COR-L47 (cell line): Measurements from ENCODE around the gene PGLYRP2.
"Not testable (repeated sequence)": the region's sequence is repeated elsewhere in the genome, so short reads cannot be mapped to it uniquely, and the experiment has no call there.

Experiments
- DNase-seq: peaks from one replicate; lab custom pipeline; 2025; lab: John Stamatoyannopoulos, UW

Gene PGLYRP2, protein sequence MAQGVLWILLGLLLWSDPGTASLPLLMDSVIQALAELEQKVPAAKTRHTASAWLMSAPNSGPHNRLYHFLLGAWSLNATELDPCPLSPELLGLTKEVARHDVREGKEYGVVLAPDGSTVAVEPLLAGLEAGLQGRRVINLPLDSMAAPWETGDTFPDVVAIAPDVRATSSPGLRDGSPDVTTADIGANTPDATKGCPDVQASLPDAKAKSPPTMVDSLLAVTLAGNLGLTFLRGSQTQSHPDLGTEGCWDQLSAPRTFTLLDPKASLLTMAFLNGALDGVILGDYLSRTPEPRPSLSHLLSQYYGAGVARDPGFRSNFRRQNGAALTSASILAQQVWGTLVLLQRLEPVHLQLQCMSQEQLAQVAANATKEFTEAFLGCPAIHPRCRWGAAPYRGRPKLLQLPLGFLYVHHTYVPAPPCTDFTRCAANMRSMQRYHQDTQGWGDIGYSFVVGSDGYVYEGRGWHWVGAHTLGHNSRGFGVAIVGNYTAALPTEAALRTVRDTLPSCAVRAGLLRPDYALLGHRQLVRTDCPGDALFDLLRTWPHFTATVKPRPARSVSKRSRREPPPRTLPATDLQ

DNA sequence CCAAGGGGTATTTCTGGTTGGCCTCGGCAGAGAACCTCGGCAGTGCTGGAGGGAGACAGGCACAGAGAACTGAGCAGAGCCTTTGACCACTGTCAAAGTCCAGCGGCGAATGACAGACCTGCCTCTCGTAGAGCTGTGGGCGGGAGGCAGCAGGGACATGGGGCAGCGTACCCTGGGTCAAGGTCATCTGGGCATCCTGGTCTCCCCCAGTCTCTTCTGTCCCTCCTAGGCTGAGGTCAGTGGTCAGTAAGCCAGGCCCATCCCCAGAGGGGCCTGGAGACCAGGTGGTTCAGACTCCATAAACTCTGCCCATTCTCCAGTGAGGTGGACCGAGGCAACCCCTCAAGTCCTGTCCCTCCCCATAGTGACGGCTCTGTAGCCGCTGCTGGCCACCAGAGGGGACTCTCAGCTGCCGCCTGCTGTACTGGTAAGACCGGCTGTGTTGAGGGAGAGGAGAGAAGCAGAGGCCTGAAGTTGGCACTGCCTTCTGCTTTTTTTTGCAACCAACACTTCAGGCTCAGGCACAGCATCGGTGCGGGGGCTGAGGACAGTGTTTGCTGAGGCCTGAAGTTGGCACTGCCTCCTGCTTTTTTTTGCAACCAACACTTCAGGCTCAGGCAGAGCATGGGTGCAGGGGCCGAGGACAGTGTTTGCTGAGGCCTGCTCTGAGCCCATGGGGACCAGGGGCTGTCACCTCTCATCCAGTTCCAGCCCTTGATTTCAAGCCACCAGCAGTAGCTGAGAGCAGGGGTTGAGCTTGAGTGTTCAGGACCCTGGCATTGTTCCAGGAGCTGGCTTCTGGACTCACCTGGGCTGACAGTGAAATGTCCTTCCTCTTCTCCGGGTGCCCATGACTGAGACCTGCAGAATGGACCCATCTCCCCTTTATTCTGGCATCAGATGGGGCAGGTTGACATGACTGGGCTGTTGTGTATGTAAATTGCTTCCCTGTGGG lies at the start of gene PGLYRP2:
PGLYRP2 (minus strand) TSS at position 111 of the 955 bp plus-strand sequence. CDS start 130 bp downstream, outside the sequence.
- DNase-seq, result no peak

DNA sequence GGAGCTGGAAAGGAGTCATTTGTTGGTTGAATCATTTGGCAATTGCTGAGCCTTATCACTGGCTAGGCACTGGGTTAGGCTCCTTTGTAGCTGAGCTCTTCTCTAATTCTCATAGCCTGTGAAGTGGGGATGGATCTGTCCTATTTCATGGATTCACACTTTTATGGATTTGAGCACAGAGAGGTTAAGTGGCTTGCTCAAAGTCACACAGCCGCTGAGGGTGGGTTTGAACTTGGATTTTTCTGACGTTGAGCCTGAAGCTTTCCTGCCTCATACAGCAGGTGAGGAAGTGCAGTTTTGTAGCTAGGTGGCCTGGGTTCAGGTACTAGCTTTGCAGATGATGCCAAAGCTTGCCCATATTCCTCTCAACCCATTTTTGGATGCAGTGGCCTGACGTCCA lies 48.4 kb upstream of the PGLYRP2 start:
- no peak for DNase-seq

DNA sequence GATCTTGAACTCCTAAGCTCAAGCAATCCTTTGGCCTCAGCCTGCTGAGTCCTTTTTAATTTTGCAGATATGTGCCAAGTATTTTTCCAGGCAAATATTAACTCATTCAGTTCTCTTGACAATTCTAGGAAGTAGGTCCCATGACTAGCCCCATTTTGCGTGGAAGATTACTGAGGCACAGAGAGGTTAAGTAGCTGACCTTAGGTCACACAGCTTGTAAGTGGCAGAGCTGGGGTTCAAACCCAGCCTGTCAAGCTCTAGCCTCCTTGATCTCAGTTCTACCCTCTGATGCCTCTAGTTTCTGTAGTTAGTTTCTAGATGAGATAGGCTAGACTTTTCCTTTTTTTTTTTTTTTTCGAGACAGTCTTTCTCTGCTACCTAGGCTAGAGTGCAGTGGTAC lies 47.1 kb upstream of the PGLYRP2 start:
- DNase-seq, result no peak

DNA sequence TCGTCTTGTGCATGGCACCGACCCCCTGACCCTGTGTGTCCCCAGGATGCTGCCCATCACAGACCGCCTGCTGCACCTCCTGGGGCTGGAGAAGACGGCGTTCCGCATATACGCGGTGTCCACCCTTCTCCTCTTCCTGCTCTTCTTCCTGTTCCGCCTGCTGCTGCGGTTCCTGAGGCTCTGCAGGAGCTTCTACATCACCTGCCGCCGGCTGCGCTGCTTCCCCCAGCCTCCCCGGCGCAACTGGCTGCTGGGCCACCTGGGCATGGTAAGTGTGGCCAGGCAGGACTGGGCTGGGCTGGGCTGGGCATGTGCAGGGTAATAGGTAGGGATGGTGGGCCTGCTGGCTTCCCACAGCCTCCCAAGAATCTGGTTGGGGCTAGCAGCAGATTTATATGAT lies 46.0 kb upstream of the PGLYRP2 start:
- no peak for DNase-seq

DNA sequence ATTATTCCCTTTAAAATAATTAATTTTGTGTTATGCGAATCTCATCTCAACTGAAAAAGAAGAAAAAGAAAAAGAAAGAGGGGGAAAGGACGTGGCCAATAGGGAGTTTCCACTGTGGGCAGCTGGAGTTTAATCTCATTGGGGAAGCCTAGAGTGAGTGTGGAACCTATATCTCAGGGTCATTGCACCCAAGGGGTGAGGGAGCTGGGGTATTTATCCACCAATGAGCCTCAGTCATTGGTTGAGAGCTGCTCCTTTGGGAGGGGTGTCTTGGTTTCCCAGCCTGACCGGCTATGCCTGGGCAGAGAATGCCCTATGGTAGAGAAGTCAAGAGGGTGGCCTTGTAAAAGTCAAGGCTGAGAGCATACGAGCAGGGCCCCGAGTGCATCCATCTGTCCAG lies 45.5 kb upstream of the PGLYRP2 start:
- DNase-seq, result no peak

DNA sequence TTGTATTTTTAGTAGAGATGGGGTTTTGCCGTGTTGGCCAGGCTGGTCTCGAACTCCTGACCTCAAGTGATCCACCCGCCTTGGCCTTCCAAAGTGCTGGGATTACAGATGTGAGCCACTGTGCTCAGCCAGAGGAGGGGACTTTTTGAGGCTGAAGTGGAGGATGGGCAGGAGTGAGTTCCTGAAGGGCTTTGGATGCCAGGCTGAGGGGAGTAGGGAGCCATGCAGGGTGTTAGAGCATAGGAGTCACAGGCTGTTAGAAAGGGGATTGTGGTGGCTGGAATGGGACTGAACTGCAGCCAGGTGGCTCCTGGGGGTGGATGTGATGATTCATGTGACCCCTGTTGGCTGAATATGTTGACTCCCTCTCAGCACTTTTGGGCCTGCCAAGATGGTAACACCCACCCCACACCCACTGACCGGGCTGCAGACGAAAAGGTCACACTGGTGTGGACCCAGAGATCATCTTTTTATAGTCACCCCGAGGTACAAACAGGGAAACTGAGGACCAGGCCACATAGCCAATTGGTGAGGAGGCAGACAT lies 40.2 kb upstream of the PGLYRP2 start:
- no peak for DNase-seq

DNA sequence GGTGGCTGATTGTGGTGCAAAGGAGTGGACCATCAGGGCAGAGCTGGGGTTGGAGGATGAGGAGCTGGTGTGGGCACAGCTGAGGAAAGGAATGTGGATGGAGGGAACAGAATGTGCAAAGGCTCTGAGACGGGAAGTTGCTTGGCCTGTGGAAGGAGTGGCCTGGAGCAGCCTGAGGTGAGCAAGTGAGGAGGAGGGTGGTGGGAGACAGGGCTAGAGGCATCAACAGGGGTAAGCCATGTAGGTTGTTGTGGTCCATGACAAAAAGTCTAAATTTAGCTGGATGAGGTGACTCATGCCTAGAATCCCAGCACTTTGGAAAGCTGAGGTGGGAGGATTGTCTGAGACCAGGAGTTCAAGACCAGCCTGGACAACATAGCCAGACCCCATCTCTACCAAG lies 38.5 kb upstream of the PGLYRP2 start:
- no peak for DNase-seq

DNA sequence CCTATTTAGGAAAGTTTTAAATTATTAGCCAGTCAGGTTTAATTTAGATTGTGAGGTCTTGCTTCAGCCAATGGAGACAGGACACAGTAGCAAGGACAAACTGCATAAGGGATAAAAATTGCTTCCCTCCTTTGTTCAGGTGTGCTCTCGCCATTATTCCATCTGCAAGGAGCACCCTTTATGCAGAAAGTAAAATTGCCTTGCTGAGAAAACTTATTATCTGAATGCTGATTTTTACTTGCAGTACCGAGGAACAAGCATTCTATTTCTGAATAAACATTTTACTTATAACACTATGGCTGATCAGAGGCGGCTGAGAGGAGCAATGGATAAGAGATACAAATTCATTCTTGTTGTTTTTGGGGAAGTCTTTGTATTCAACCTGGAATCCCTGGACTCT lies 37.1 kb upstream of the PGLYRP2 start:
- no peak for DNase-seq

DNA sequence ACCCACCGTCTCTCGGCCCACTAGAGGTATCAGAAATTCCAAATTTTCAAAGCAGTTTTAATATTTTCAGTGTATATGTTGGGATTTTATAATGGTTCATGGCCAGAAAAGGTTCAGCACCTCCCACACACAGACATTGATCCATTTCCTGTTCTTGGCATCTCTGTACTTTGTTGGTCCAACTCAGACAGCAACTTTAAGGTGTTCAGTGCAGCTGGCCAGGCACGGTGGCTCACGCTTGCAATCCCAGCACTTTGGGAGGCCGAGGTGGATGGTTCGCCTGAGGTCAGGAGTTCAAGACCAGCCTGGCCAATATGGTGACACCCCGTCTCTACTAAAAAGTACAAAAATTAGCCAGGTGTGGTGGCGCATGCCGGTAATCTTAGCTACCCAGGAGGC lies 35.9 kb upstream of the PGLYRP2 start:
- DNase-seq, result not testable (repeated sequence)

DNA sequence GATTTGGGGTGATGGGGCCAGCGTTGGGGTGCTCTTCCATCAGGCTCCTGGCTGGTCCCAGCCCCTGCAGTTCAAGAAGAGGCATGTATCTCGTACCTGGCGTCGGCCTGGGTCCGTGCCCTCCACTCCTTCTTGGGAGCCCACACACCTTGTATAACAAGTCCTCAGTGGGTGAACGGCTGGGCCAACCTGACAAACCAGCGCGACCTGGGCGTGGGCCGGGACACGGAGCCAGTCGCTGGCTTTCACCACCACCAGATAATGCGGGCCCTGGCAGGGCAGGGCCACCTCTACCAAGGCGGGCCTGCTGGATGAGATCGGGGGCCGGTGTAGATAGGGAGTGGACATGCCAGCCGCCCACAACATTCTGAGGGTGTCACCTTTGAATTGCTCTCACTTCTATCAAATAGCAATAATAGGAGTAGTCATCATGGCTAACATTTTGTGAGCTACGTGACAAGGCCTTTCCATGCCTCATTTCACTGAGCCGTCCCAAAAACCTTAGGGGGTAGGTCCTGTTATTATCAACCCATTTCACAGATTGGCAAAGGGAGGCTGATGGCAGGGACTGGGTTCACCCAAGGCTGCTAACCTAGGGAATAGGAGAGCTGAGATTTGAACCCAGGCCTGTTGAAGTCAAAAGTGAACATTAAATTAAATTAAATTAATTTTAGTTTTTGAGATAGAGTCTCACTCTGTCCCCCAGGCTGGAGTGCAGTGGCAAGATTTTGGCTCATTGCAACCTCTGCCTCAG lies 32.5 kb upstream of the PGLYRP2 start:
- DNase-seq, result no peak

DNA sequence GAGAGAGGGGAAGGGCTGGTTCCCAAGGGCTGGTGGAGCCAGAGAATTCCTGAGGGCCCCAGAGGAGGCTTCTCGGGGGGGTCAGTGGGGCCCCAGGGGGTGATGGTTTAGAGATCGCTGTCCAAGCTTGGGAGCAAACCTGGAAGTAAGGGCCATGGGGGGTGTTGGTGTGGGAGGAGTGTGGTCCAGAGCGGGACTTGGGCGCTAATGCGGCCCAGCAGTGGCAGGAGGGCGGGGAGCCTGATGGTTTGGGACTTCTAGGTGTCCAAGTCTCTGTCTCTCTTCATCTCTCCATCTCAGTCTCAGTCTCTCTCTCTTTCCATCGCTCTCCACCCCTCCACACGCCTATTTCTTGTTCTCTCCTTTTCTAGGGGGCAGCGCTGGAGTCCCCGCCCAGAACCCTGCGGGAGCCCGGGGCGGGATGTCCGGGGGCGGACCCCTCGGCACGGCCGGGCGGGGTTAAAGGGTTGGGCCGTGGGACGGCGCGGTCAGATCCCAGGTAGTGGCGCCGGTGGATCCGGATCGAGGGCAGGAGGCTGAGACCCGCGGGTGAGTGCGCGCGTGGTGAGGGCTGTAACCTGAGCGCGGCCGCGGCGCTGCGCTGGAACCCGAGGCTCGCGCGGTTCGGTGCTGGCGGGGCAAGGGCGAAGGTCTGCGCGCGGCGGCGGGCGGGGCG lies 28.9 kb upstream of the PGLYRP2 start, which contains the start of gene CYP4F22:
CYP4F22 (plus strand) TSS at position 491 of the 676 bp plus-strand sequence. CDS start 16,812 bp downstream, outside the sequence.
- DNase-seq, result no peak

DNA sequence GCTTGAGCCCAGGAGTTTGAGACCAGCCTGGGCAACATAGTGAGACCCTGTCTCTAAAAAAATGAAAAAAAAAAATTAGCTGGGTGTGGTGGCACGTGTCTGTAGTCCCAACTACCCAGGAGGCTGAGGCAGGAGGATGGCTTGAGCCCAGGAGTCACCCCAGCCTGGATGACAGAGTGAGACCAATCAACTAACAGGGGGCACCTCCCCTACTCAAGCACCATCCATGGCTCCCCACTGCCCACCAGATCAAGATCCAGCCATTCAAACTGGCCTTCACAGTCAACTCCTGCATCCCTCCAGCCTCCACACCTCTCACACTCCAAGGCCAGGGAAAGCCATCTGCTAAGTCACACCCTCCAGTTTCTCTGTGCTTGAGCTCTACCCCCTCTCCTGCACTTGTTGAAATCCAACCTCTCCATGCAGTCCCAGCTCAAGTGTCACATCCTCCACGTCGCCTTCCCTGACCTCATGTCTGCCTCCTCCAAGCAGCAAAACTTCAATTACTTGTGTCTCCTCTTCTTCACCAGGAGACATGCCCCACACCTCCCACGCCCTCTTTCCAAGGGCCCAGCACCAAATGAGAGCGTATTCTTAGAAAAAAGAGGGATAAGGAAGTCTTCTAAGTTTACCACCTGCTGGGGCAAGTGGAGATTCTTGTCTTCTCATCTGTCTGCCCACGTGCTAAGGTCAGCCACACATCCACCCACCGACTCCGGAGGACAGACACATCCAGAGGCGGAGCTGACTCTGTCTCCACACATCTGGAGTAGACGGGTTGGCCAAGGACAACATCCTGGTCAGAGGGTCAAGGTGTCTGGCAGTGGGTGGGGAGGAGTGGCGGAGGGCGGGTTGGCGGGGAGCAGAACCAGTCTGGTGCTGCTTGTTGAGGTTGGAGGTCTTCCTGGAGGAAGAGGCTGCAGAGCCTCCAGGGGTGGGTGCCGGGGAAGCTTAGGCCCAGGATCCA lies 28.1 kb upstream of the PGLYRP2 start:
- DNase-seq, result no peak

DNA sequence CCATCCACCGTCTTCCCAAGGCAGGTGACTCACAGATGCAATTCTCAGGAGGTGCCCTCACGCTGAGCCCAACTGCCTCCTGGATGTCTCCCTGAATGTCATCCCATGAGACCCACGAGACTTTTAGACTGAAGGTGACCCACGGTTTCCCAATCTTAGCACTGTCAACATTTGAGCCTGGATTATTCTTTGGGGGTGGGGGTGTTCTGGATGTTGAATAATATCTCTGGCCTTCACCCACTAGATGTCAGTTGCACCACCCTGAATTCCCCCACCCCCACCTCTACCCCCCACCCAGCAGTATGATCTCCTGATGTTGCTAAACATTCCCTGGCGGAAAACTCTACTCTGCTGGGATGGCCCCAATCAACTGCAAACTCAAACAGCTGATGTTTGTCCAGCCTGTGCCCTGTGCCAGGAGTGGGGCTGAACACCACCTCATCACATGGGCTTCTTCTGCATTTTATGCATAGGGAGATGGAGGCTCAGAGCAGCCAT lies 26.8 kb upstream of the PGLYRP2 start:
- no peak for DNase-seq

DNA sequence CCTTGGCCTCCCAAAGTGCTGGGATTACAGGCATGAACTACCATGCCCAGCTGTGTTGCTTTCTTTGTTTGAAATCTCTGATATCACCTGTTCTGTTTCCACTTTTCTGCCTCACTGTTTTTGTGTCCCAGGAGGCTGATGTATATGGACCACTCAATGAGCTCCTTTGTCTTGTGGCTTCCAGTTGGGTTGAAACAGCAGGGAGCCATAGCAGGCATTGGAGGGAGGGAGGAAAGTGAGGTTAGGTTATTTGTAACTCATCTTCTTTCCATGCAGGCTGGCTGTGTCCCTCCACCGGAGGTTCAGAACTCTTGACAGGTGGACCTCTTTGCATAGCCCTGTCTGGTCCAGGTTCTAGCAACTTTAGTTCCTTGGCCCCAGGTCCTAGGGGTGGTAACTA lies 23.0 kb upstream of the PGLYRP2 start:
- DNase-seq, result no peak

DNA sequence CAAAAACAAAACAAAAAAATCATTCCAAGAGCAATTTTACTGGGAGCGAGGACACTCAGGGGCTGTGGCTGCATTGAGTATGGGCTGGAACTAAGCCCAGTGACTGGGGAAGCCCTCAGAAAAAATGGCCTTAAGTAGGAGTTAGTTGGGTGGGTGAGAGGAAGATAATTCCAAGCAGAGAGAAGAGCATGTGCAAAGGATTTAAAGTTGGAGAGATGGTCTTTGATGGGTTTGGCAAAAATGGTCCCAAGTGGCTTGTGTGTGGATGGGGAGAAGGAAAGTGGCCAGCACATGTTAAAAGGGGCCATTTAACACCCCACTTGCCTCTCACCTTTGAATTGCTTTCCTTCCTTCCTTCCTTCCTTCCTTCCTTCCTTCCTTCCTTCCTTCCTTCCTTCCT lies 22.3 kb upstream of the PGLYRP2 start:
- no peak for DNase-seq

DNA sequence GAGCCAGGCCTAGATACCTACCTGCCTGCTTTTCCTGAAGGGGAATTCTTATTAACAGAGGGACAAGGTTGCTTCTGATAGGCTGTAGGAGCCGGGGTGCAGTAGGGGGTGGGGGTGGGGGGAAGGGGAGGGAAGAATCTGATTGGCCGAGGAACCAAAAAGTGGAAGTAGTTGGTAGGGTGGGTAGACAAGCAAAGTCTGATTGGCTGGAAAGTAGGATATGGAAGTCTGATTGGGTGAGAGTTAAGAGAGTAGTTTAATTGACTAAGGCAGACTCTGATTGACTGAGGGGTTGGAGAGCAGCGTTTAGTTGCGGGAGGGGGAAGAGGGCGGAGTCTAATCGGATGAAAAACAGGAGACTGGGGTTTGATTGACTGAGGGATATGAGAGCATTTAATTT lies 19.6 kb upstream of the PGLYRP2 start:
- DNase-seq, result no peak

DNA sequence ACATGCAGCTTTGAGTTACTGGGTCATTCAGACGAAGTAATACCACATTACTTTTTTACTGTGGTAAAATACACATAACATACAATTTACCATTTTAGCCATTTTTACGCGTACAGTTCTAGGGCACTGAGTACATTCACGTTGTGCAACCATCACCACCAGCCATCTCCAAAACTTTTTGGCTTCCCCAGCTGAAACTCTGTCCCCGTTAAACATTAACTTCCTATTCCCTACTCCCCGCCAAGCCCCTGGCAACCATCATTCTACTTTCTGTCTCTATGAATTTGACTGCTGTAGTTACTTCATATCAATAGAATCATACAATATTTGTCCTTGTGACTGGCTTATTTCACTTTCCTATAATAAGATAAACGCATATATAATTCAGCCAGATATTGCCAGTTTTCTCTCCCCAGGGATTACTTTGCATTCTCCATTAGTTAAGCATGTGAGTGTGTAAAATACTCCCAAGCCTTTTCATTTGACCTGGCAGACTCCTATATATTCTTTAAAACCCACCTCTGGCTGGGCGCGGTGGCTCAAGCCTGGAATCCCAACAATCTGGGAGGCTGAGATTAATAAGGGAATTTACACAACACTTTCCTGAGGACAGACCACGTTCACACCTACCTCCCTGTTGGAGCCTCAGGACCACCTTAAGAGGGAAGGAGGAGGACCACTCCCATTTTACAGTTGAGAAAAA lies 19.0 kb upstream of the PGLYRP2 start:
- no peak for DNase-seq

DNA sequence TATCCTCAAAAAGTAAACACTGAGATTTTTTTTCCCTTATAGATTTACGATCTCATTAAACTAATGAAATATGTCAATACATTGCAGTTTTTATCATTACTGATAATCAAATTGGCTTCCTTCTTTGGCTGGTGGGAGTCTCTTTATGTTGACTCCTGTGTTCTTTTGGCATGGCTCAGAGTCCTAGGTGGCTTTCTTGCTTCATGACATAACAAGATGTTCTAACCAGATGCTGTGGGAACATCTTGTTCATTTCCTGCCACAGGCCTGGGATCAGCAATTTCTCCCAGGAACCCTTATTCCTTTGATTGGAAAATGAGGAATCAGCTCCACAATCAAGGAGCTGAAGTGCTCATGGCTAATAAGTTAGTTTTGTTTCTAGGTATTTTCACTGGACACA lies 15.8 kb upstream of the PGLYRP2 start:
- DNase-seq, result no peak
